GM19240 (cell line): ENCODE measurements around the gene RGS16.

Source experiments
- DNase-seq: peaks from one replicate; pipeline ENCODE4 v3.0.0; 2011; ENCODE audit warnings: low spot score; ENCODE audit not compliant: insufficient read length

RGS16 gene

DNA sequence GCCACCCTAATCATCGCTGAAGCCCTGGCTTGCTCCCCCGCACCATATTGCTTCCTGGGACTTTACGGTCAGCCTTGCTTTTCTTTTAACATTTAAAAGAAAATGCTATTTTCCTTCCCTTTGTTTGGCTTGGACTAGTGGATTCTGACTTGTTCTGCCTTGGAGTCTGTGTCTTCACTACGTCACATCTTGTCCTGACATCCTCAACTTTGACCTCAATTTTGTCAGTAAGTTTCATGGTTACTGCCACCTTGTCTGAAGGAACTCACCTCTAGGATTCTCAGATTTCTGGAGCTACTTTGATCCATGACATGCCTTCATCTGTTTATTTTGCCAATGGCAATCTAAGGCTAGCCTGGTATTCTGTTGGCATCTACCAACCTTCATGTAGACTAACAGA lies 19.4 kb downstream of the RGS16 start:
- DNase-seq: no peak

DNA sequence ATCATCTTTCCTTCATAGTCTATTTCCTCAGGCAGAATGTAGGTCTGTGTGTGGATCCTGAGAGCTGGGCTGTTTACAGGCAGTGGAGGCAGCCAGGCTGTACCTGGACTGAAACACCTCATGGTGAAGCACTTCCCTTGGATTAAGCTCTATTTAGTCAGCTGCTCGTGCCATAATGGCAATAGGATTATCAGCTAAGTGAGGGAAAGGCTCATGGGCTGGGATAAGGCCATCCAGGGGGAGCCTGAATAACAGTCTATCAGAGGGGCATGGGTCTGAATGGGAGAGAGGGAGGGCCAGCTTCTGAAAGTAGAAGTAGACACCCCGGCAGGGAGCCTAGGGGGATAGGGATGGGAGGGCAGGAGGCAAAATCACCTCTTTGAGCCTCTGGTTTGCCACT lies 23.5 kb downstream of the RGS16 start:
- no peak for DNase-seq

DNA sequence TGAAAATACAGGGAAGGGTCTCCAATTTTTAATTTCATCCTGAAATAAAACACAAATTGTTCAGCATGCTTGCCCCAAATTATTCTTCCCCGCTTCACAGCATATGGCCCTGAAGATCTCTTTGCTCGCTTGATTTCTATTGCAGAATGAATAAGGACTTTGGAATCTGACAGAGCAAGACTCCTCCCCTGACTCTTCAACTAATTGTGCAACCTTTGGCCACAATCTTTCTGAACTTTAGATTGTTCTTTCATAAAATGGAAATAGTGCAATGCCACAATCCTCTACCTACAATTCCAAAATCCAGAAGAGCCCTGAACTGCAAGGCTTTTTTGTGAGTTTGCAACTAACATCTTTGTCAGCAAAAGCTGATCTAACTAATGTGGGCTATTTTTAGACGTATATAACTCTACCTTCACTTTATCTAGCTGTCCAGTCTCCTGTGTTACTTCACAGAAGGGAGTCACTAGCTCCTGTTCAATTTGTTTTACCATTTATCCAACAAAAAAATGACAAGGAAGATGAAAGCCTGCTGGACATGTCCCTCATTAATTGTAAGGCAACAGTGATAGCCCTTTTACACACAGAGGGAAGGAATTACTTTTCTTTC lies 28.5 kb downstream of the RGS16 start:
- DNase-seq: no peak

DNA sequence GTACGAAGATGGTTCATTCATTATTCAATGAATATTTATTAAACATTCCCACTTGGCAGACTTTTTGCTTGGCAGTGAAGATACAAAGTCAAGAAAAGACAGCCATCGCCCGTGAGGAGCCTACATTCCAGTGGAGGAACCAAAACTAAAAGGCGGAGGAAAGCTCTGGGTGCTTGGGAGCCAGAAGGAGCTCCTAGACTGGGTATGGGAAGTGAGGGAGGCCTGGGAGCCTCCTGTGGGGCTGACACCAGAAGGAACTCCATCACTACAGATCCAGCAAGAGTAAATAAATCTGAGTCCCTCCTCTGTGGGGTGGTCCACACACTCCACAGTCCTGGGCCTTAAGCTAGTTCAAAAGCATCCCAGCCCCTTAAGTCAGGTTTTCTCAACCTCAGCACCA lies 30.0 kb downstream of the RGS16 start:
- DNase-seq: no peak

DNA sequence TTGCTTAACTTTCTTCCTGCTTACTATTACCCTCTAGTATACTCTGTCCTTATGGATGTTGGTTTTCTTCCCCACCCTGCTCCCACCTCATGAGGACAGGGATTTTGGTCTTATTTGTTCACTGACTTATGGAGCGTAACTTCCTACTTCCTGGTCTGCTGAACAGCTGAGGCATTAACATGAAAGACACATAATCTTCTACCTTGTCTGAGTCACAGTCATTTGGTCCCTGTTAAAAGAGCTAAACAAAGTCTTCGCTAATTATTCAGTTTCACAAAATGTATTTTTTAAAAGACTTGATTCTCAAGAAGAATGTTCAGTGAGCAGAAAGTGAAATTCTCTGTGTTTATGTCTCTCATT lies 33.6 kb downstream of the RGS16 start:
- no peak for DNase-seq

DNA sequence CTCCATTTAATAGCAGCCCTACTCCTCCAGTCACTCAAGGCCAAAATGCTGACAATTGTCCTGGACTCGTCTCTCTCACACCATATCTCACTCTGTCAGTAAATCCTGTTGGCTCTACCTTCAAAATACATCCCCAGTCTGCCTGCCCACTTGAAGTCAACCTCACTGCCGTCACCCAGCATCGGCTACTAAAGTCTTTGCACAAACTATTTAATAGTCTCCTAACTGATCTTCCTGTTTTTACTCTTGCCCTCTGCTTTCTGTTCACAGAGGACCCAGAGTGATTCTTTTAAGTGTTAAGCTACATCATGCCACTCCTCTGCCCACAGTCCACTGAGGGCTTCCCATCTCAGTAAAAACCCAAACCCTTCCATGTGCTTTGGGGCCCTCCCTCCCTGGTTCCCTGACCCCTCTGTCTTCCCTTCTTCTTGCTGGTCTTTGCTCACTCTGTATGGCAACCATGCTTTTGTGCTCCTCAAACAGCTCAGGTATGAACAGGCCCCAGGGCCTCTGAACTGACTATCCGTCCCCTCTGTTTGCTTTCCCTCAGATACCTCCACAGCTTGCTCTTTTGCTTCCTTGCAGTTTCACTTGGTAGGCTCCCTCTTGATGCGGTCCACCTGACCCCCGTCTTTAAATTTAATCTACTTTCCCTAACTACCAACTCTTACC lies 34.1 kb downstream of the RGS16 start:
- DNase-seq: no peak

DNA sequence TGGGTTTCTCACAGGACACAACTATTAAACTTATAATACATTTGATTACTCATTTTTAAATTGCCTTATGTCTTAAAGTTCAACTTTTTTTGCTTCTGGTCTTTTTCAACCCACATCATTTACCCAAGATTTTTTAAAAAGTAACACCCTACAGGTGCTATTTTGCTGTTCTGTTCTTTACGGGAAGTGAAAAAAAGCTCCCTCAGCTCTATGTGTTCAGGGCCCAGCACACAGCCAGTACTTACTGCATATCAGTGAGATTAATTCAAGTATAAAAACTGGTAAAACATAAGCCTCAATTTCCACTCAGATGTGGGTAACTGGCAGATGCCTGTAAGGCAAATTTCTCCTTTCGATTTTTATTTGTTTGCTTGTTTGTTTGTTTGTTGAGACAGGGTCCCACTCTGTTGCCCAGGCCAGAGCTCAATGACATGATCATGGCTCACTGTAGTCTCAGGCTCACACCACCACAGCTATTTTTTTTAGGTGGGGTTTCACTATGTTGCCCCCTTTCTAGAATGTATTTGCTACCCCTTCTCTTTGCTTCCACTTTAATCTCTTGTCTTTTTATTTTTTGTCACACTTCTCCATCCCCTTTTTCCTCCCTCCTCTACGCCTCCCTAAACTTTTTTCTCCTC lies 35.4 kb downstream of the RGS16 start:
- no peak for DNase-seq

DNA sequence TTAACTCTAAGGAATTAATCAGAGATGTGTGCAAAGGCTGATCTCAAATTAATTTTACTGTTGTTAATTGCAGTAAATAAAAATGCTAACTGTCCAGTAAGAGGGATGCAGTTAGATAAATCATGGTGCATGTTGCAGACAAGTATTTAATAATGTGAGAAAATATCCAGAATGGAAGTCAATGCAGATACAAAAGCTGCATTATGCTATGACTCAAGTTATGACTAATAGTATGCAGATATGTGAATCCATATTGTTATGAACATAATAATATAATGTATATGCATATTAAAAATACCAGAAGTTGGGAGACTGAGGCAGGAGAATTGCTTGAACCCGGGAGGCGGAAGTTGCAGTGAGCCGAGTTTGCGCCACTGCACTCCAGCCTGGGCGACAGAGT lies 36.6 kb downstream of the RGS16 start:
- no peak for DNase-seq

DNA sequence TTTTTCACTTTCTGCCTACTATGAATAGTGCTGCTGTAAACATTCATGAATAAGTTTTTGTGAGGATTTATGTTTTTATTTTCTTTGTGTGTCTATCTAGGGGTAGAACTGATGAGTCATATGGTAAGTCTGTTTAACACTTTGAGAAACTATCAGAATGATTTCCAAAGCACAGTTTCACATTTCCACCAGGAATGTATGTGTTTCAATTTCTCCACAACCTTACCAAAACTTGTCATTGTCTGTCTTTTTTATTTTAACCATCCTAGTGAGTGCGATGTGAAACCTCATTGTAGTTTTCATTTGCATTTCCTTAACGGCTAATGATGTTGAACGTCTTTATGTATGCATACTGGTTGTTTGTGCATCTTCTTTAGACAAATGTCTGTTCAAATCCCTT lies 38.7 kb downstream of the RGS16 start:
- no peak for DNase-seq

DNA sequence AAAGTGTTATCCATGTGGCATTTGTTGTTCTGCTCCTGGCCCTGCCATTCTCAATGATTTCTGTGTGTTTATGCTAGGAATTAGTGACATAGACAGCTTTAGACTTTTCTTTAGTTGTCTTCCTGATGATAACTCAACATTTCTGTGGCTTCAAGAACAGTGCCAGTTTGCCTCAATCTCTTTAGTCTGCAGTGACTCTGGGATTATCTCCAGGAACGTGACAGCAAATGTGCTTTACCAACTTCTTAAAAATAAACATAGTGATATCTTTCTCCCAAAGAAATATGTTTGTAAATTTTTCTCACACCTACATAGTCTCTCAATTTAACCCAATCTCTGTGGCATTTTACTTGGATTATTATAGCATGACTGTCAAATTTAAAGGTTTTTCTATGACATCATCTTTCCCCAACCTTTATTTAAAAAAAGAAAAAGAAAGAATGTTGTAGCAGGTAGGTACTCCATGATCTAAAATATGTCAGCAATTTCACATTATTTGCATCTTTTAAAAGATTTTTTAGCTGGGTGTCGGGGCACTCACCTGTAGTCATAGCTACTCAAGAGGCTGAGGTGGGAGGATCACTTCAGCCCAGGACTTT lies 39.7 kb downstream of the RGS16 start:
- DNase-seq: no peak

DNA sequence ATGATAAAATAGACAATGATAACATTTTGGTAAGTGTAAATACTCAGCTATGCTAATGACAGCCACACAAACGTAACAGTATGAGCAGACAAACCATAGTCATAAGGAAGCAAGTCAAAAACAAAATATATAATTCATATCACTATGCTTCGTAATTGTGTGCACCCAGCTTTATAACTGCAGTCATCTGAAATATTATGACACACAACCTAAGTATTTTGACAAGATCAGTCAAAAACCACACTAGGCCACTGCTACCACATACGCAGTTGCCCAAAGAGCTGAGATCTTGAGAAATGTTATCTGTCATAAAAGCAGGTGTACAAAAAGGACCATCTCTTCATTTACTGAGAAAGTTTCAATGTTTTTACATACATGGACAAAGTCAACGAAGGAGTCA lies 41.1 kb downstream of the RGS16 start:
- no peak for DNase-seq

DNA sequence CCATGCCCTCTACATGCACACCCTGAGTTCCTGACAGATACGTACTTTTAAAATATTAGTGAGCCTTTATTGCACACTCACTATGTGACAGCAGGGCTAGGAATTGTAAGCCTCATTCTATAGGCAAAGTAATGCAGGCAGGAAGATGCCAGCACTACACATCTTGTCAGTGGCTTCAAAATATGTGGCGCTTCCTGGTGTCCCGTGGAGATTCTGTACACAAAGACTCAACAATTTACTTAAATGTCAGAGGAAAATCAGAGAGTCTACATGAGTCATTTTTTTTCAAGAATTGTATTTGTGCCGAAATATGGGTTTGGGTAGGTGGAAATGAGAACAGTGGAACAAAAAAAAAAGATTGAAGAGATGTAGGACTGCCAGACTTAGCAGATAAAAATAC lies 42.7 kb downstream of the RGS16 start:
- DNase-seq: no peak

DNA sequence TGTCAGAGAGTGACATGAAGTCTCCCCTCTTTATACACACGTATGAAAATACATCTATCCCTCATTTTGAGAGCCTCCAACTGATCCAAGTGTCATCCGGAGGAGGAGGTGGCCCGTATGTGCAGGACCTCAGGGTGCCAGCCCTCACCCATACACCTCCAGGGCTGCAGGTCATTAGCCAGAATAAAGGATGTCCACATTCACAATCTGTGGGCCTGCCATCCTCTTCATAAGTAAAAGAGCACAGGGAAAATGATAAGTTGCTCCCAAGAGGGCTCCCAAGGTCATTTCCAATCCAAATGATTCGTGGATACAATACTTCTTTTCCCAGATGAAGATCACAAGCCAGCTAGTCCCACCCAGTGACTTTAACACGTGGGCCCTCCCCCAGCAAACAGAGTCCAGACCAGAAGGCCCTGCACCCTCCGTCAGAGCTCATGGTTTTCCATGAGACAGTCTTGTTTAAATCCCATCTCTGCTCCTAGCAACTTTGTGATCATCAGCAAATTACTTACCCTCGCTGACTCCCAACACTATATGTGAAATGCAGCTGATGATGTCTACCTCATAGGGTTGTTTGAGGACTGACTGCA lies 43.7 kb downstream of the RGS16 start:
- DNase-seq: no peak

DNA sequence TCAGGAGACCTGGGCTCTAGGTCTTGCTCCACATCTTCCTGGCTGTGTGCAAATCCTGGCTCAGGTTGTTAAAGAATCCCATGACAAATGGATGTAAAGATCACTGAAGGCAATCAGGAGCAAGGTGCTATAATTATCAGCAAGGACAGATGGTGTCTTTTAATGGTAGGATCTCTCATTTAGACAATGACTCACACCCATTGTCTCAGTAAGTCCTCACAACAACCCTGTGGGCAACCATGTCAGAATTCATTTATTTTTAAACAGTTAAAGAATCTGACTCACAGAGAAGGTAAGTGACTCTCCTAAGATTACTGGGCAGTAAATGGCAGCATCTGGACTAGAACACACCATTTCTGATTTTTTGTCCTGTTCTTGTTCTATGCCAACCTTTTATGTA lies 47.9 kb downstream of the RGS16 start:
- no peak for DNase-seq

DNA sequence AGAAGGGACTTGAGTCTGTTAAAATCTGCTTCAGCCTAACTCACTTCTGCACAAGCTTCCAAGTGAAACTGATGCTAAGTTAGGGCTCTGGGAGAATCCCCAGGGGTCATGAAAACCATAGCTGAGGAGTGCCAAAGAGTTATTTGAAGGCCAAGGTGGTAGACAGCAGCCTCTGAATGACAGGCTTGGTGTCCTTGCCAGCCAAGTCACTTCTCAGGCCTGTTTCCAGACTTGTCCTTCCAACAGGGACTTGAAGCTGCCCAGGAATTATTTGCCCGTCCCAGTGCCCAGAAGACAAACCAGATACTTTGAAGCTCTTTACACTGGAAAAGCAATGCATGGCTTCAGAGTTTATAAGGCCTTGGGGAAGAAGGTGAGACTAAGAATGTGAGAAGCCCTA lies 48.7 kb downstream of the RGS16 start:
- DNase-seq: no peak

DNA sequence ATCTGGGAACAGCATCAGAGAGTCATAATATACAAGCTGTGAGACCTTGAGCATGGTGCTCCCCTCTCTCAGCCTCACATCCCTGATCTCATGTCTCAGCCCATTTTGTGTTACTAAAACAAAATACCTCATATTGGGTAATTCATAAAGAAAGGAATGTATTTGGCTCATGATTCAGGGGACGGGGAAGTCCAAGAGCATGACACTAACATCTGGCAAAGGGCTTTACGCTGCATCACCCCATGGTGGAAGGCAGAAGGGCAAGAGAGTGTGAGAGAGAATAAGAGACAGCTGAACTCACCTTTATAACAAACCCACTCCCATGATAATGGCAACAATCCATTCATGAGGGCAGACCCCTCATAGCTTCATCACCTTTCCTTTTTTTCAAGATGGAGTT lies 51.7 kb downstream of the RGS16 start:
- no peak for DNase-seq

DNA sequence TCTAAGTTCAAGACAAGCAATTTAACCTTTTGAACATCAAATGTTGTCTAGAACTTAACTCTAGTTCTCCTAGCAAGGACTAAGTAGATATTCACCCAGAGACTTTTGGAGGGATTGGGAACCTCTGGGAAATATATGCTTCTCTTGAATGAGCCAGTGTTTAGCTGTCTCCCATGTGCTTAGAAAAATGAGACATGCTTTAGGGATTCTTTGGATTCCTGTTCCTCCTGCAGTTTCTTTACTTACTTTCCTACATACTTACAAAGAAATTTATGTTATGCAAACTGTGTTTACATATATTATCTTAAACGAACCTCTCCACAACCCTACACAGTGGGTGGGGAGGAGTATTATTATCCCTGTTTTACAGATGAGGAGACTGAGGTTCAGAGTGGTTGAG lies 54.4 kb downstream of the RGS16 start:
- no peak for DNase-seq

DNA sequence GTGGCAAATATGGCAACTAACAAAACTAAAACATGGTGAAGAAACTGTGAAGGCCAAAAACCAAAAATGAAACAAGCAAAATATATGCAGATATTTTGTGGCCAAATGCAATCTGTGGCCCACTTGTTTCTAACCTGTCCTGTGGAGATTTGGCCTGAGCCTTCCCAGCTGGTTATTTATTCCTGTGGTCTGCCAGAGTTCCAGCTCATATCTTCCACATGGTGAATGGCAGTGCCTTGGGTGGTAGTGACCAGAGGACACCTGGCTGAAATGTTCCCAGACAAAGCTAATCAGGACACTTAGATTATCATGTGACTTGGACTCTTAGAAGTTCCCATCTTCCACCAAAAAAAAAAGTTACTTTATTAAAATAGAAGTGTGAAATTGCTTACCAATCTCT lies 54.8 kb downstream of the RGS16 start:
- DNase-seq: no peak
